Frontal cortex (tissue), 4 donors: ENCODE data around the gene STK17A. TPM values are rescaled to one million over a fixed set of nuclear protein-coding genes. Genes with fewer than 3 reads are reported as not detected.
"Not testable (repeated sequence)": the region's sequence is repeated elsewhere in the genome, so short reads cannot be mapped to it uniquely, and the experiment has no call there.

Experiments
- DNase-seq, 2 donors: peaks; one replicate each; pipeline ENCODE4 v3.0.0; 2012; ENCODE audit warnings: low spot score in 2 of 2
- FAIRE-seq: peaks from 2 replicates; lab custom pipeline; 2012; peaks lifted over from hg19 to GRCh38; lab: Jason Lieb, UNC
- total RNA-seq: library from RNA; depleted of rRNA; stranded (reverse); fragments of >200 nt; gene quantifications from one replicate; pipeline ENCODE4 v1.2.3, GENCODE V29; 2014
- donor health status: control.
- donor health status: control.
- donor health status: control.

STK17A gene
- total RNA-seq, 1 donor from 2014 or later, result 13.0 TPM

DNA sequence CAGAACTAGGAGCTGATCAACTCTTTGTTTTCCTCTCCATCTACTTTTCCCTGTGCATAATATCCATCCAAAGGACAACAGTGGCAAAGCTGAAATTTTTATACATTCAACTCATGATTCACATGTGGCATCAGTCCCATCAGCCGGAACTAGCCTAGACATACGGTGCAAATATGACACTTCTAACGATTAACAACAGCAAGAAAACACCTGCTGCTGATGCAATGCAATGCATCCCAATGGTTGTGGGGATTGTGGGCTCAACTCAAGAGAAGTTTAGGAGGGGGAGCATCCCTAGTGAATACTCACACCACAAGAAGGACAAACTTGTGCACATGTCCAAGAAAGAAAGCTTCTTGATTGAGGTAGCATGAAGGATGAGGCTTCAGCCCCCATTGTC is 20.5 kb upstream of the STK17A start:
- DNase-seq, result no peak
- FAIRE-seq, result no peak

DNA sequence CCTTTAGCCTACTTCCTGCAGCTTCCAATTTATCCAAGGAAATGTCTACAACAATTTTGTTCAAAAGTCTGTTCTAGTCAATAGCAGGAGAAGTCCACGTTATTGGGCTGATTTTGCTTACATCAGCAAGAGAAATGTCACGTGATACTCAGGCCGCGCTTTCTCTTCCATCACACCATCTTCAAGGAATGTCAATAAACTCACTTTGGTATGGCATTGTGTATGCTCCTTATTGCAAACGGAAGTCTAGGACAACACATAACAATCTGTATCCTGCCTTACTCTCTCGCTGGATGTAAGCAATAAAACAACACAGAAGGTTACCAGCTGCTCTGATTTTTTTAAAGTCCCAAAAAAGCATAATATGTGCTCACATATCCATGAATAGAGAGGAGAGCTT is 17.1 kb upstream of the STK17A start:
- DNase-seq (no peak), FAIRE-seq (no peak)

DNA sequence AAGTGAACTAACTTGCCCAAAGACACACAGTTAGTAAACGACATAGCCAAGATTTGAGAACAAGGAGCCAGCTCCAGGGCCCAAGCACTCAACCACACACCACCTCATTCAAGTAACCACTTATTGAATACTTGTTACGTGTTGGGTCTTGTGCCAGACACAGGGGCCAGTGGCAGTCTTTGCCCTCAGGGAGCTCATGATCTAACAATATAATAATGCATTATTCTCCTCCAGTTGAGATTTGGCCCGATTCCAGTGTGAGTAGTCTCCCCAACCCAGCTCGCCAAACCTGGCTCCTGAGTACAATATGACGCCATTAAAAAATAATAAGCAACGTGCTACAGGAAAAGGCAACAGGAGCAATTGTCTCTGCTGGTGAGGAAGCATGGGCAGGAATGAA is 14.4 kb upstream of the STK17A start:
- FAIRE-seq (no peak), DNase-seq (no peak)

DNA sequence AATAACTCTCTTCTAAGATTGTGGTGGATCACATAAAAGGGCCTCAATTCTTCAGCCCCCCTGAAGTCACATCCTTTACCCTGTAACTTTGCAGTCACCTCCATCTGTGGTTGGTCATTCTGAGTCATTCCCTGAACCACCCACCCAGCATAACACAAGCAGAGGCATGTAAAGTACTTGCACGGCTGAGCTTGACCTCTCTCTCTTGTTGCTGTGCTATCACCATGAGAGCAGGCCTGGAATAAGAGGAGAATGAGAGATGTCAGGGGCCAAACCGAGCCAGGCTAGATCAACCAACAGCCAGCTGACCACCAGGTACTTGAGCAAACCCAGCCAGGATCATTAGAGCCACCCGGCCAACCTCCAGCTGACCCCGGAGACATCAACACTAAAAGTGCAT is 13.5 kb upstream of the STK17A start:
- FAIRE-seq (no peak), DNase-seq (no peak)

DNA sequence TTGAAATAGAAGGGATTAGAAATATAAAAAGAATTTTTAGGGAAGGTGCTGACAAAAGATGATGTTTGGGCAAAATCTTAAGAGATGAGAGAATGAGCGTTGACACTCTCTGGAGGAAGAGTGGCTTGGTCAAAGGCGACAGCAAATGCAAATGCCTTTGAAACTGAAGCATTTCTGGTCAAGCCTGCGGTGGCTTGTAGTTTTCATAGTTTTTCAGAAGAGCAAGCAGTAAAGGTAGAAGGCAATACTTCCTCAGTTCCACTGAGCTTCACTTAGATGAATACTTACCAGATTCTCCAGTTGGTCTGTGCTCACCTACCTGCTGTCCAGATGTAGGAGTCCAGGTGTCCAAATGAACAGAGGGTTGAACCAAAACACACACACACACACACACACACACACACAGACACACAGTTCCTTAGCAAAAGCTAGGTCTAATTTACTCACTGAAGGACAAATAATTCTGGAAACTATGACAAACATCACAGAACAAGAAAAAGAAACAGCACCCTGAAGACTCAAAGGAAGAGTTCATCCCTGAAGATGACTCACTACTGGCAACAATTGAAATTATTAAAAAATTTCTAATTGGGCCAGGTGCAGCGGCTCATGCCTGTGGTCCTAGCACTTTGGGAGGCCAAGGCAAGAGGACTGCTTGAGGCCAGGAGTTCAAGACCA is 12.1 kb upstream of the STK17A start:
- FAIRE-seq (no peak), DNase-seq (no peak)

DNA sequence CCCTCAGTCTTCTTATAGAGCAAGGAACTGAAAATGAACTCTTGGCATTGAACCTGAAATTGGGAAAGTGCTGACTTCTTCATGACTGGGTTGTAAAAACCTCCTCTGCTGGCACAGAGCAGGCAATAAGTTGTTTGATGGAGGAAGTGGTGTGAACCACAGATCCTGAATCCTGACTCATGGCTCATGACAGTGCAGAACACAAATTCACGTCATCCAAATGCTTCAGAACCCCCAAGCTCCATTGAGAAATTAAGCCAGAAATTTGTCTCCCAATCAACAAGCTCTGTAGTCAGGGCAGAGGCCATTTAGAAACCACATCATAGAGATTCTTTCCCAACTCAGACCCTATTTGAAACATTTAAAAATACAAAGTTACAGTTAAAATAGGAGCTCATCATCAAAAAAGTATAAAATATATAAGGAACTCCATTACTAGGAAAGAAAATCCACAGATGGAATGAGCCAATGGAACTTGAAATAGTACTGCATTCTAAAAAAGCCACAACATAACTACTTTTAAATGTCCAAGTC is 10.3 kb upstream of the STK17A start:
- DNase-seq (no peak), FAIRE-seq (no peak)

DNA sequence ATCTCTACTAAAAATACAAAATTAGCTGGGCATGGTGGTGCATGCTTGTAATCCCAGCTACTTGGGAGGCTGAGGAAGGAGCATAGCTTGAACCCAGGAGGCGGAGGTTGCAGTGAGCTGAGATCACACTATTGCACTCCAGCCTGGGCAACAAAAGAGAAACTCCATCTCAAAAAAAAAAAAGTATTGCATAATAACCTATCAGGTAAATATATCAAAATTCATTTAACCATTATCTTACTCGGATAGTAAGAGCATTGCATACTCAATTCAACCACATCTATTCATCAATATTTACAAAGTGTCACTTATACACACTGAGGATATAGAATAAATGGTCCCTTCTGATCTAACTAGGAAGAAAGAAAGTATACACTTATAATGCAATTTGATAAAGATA is 9.1 kb upstream of the STK17A start:
- FAIRE-seq, DNase-seq: not testable (repeated sequence)

DNA sequence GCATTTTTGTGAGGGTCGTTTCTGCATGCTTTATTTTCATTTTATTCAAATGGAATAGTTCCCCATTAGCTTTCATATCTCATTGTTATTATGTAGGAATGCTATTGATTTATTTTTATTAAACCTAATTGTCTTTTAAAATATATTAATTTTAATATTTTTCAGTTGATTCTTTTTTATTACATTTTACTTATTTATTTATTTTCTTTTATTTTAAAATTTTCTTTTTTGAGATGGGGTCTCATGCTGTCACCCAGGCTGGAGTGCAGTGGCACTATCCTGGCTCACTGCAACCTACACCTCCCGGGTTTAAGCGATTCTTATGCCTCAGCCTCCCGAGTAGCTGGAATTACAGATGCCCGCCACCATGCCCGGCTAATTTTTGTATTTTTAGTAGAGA is 7.4 kb upstream of the STK17A start:
- peak; percentile 64 for FAIRE-seq
- no peak for DNase-seq

DNA sequence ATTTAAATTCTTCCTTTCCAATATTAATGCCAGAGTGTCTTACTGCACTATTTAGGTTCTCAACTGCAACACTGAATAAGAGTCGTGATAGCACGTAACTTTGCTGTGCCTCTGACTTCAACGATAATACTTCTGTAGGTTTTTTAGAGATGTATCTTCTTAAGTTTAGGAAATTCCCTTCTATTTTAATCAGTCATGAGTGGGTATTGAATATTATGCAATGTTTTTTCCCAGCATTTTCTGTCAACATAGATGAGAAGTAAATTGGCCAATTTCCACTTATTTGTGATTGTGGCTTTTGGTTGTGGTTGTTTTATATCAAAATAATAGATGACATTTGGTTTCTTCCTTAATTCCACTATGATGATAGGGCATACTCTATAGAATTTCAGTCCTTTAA is 6.7 kb upstream of the STK17A start:
- no peak for FAIRE-seq
- DNase-seq, result no peak

DNA sequence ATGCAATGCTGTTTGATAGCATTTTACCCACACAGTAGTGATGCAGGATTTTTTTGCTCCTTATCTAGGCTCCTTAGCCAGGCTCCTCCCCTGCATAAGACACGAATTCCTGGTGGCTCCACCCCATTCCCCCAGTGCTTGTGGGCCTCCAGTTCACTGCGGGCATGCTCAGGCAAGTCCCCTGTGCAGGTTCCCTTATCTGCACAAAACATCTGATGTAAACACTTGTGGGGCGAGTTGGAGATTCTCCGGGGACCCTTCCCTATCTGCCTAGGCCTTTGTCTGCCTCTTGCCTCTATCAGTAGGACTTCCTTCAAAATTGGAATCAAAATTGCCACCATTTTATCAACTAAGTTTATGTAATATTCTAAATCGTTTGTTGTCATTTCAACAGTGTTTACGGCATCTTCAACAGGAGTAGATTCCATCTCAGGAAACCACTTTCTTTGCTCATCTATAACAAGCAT is 5.4 kb upstream of the STK17A start:
- no peak for FAIRE-seq
- no peak for DNase-seq

DNA sequence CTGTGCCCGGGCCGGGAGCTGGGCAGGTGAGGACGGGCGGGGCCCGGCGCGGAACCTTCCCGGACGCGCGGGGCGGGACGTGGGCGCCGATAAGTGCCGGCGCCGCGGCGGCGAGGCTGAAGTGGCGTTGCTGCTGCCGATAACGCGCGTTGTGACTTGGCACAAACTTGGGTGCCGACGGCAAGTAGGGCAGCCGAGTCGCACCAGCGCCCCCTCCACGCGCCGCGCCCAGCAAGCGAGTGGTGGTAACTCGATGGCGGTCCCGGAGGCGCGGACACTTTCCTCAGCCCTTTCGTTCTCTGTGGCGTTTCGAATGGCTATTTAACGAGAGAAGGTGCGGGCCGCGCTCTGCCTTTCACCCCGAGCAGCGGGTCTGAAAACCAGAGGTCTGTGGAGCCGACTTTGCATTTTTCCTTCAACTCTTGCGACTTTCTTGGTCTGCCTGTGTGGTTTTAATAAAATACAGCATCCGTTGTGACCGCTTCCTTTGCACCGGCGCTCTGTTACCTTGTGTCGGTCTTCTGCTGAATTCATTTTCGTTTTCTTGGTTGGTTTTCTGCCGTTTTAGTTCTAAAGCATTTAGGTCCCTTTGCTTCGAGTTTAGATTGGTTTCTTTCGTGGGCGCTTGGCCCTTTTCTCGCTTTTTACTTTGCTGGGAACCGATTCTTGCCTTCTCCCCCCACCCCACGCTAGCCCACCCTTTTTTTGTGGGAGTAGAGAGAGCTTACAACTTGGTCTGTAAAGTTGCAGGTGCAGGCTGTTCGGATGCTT is 701 bp downstream of the STK17A start:
- FAIRE-seq (no peak), DNase-seq (peak; percentile 46)

DNA sequence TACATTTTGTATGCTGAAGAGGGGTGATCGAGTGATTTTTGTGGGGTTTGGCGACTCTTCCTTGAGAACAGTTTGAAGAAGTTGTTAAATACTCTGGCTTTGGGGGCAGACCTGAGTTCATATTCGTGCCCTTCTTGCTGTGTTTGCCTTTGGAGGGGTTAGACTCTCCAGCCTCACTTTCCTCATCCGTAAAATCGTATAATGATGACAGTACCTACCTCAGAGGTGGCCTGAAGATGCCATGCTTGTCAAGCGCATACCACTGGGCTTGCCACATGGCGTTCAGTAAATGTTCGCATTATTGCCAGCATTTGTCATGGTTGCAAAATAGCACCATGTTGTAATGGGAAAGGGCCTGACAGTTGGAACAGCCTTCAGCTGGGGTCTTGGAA is 1.3 kb downstream of the STK17A start:
- no peak for FAIRE-seq
- no peak for DNase-seq

DNA sequence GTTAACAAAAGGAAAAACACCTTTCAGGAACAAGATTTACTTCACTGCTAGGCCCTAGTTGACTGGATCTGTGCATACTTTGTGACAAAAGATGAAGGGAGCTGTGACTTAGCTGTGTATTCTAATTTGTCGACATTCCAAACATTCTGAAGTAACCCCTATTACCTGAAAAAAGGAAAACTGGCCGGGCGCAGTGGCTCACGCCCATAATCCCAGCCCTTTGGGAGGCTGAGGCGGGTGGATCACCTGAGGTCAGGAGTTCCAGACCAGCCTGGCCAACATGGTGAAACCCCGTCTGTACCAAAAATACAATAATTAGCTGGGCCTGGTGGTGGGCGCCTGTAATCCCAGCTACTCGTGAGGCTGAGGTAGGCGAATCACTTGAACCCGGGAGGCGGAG is 1.8 kb downstream of the STK17A start:
- not testable (repeated sequence) for DNase-seq, FAIRE-seq

DNA sequence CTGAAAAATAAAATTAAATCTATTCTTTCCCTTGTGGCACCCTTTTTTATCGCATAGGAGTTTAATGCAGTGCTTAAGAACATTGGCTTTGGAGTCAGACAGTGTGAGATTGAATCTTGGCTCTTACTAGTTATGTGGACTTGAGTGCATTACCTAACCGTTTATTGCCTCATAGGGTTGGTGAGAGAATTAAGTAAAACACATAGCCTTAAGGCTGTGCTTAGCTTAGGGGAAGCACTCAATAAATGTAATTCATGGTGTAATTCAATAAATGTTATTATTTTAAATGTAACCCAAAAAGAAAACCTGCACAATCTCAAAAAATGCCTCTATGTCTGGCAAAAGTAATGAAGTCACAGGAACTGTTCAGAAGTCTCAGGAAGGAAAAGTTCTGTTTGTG is 2.7 kb downstream of the STK17A start:
- no peak for FAIRE-seq
- no peak for DNase-seq

DNA sequence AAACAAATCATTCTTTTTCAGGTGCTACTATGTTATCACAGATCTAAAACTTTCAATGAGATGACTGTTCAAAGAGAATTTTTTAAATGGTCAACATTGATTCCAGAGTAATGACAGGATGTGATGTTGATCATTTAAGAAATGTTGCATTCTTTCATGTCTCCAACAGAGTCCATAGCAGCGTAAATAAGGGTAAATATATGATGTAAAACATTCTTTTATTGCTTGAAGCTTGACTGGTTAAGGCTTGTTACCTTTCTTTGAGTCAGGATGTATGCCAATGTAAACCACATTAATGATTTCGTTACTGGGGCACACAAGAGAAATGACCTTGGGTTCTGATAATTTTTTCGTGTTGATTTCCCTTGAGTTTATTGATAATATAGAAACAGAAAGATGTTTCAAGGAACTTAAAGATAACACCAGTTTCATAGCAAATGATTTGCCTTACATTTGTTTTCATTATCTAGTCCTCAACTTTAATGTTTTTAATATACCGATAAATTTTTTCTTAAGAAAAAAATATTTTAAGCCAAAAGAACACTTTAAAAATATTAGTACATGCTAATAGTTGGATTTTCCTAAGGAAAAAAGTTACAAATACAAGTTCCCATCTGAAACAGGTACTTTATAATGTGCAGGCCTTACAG is 3.5 kb downstream of the STK17A start:
- FAIRE-seq (no peak), DNase-seq (no peak)

DNA sequence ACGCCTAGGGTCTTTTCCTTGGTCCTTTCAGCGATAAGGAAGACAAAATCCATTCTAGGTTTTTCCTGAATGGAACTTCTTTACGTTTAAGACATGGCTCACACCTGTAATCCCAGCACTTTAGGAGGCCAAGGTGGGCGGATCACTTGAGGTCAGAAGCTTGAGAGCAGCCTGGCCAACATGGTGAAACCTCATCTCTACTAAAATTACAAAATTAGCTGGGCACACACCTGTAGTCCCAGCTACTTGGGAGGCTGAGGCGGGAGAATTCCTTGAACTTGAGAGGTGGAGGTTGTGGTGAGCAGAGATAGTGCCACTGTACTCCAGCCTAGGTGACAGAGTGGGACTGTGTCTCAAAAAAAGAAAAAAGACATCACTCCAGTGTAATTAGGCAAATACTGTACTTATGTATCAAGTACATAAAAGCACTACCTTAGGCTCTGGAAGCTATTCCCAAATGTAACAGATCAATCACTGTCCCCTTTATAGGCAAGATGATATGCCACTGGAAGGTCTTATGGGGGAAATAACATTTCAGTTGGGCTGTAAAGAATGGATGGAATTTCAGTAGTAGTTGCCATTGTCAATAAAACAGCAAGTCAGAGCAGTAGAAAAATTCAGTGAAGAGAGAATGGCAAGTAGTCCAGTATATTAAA is 5.7 kb downstream of the STK17A start:
- no peak for FAIRE-seq

DNA sequence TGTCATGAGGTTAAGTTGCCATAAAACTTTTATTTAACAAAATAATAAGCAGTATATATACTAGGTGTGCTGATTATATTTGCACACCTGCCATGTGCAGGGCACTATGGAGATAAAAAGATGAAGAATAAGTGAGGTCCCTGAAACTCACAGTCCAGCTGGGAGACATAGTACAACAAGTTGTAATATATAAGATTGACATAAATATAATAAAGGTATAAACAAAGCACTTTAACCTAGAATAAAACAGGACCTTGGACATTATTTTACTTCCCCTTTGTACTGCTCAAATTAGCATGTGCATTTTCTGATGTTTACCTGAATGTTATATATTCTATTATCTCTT is 6.2 kb downstream of the STK17A start:
- DNase-seq, result no peak
- no peak for FAIRE-seq

More for the DNA sequence above, 5.7 kb downstream of the STK17A start:
- DNase-seq, result no peak

DNA sequence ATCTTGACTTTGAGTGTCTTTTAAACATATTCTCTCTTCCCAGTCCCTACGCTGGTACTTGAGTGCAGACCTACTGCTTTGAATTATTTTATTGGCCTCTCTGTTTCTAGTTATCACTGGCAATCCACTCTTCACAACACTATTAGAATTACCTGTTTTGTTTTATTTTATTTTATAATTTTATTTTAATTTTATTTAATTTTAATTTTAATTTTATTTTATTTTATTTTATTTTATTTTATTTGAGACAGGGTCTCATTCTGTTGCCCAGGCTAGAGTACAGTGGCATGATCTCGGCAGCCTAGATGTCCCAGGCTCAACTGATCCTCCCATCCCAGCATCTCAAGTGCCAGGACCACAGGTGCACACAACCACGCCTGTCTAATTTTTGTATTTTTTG is 6.8 kb downstream of the STK17A start:
- no peak for DNase-seq
- FAIRE-seq, result no peak

DNA sequence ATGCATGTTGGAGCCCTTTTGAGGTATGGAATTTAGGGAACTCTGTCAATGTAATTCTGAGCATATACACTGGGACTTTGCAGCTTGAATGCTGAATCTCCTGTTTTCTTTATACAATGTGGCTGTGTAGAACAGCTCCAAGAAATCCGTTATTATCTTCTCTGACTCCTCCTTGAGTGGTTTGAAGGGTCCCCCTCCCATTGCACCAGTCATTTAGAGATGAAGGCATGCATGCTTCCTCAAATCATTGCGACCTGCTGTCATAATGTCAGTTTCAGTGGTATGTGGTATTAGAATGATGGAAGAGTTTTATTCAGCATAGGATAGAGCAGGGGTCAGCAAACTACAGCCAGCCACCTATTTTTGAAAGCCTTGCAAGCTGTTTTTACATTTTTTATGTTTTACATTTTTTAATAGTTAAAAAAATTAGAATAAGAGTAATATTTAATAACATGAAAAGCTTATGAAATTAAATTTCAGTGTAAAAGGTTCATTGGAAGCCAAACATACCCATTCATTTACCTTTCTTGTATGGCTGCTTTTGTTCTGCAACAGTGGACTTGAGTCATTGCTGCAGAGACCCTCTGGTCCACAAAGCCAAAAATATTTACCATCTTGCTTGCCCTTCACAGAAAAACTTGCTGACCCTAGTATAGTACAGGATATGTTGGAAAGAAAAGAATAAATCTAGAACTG is 8.1 kb downstream of the STK17A start:
- FAIRE-seq, result no peak

More for the DNA sequence above, 8.1 kb downstream of the STK17A start:
- DNase-seq, result no peak
